Mesenchymal stem cell (in vitro differentiated cells and primary cell): ENCODE results near the gene MPHOSPH10.
"Not testable (repeated sequence)": the region's sequence is repeated elsewhere in the genome, so short reads cannot be mapped to it uniquely, and the experiment has no call there.

ENCODE experiments used
- DNase-seq: peaks from one replicate; pipeline ENCODE4 v3.0.0-alpha.2; 2013
- H2AFZ ChIP-seq: one replicate; pipeline ENCODE4 v1.6.1; 2013; ENCODE audit warnings: low read depth, mild to moderate bottlenecking, control low read depth, inconsistent platforms, low read length, moderate library complexity
- H2AK5ac ChIP-seq: 2 replicates; pipeline ENCODE4 v1.6.1; 2013; ENCODE audit warnings: low read length, moderate library complexity, mild to moderate bottlenecking, inconsistent platforms; ENCODE audit not compliant: severe bottlenecking
- H2BK120ac ChIP-seq: one replicate; pipeline ENCODE4 v1.6.1; 2013; ENCODE audit warnings: low read depth, mild to moderate bottlenecking, inconsistent platforms, low read length, moderate library complexity
- H2BK12ac ChIP-seq, 2 experiments: one replicate each; pipeline ENCODE4 v1.6.1; 2013; ENCODE audit warnings: inconsistent platforms in 2 of 2, low read length in 2 of 2, mild to moderate bottlenecking in 2 of 2, moderate library complexity in 2 of 2, control low read depth in 1 of 2
- H2BK15ac ChIP-seq: one replicate; pipeline ENCODE4 v1.6.1; 2013; ENCODE audit warnings: mild to moderate bottlenecking, low read depth, inconsistent platforms; ENCODE audit not compliant: poor library complexity, severe bottlenecking
- H2BK5ac ChIP-seq: 2 replicates; pipeline ENCODE4 v1.6.1; 2013; ENCODE audit warnings: low read depth, mild to moderate bottlenecking, low read length, control low read depth, inconsistent platforms; ENCODE audit not compliant: poor library complexity, severe bottlenecking
- H3K14ac ChIP-seq, 2 experiments: one replicate each; pipeline ENCODE4 v1.6.1; 2013; ENCODE audit warnings: inconsistent platforms in 2 of 2, low read length in 2 of 2, control low read depth in 1 of 2, mild to moderate bottlenecking in 1 of 2, moderate library complexity in 1 of 2
- H3K18ac ChIP-seq, 2 experiments: one replicate each; pipeline ENCODE4 v1.6.1; 2013; ENCODE audit warnings: inconsistent platforms in 2 of 2, low read length in 2 of 2, control low read depth in 1 of 2, low read depth in 1 of 2, mild to moderate bottlenecking in 1 of 2
- H3K23ac ChIP-seq, 2 experiments: one replicate each; pipeline ENCODE4 v1.6.1; 2013; ENCODE audit warnings: inconsistent platforms in 2 of 2, low read length in 2 of 2, mild to moderate bottlenecking in 2 of 2, moderate library complexity in 2 of 2, control low read depth in 1 of 2
- H3K27ac ChIP-seq: 2 replicates; pipeline ENCODE4 v1.5.1; 2013; ENCODE audit warnings: mild to moderate bottlenecking, moderate library complexity, low read length, control low read depth, inconsistent platforms; ENCODE audit not compliant: poor library complexity, severe bottlenecking
- H3K27me3 ChIP-seq, 2 experiments: 2 replicates each; pipeline versions ENCODE4 v1.6.1 to v1.7.0; 2013; ENCODE audit warnings: low read length in 2 of 2, mild to moderate bottlenecking in 2 of 2, moderate library complexity in 2 of 2, control low read depth in 1 of 2, inconsistent platforms in 1 of 2; ENCODE audit not compliant: control insufficient read depth in 1 of 2, insufficient read depth in 1 of 2
- H3K36me3 ChIP-seq, 2 experiments: 2 replicates each; pipeline versions ENCODE4 v1.6.1 to v1.7.0; 2013; ENCODE audit warnings: low read length in 2 of 2, control low read depth in 1 of 2, inconsistent platforms in 1 of 2, low read depth in 1 of 2, mild to moderate bottlenecking in 1 of 2; ENCODE audit not compliant: insufficient read depth in 2 of 2, control insufficient read depth in 1 of 2
- H3K4ac ChIP-seq, 2 experiments: one replicate each; pipeline ENCODE4 v1.6.1; 2013; ENCODE audit warnings: inconsistent platforms in 2 of 2, low read length in 2 of 2, mild to moderate bottlenecking in 2 of 2, moderate library complexity in 2 of 2, control low read depth in 1 of 2, low read depth in 1 of 2
- H3K4me1 ChIP-seq: 2 replicates; pipeline ENCODE4 v1.6.1; 2013; ENCODE audit warnings: low read depth, low read length, control low read depth; ENCODE audit not compliant: control insufficient read depth, insufficient read depth
- H3K4me2 ChIP-seq: 2 replicates; pipeline ENCODE4 v1.6.1; 2013; ENCODE audit warnings: low read length, mild to moderate bottlenecking, inconsistent platforms; ENCODE audit not compliant: poor library complexity, severe bottlenecking
- H3K4me3 ChIP-seq, 2 experiments: 2 replicates each; pipeline versions ENCODE4 v1.5.1 to v1.7.0; 2013; ENCODE audit warnings: low read length in 2 of 2, mild to moderate bottlenecking in 2 of 2, control low read depth in 1 of 2, low read depth in 1 of 2; ENCODE audit not compliant: insufficient read depth in 1 of 2
- H3K79me1 ChIP-seq: replicated peaks from 2 replicates; pipeline ENCODE4 v1.6.1; 2013; ENCODE audit warnings: mild to moderate bottlenecking, control low read depth, low read length, inconsistent platforms; ENCODE audit not compliant: poor library complexity, severe bottlenecking
- H3K9ac ChIP-seq: 2 replicates; pipeline ENCODE4 v1.7.0; 2013; ENCODE audit warnings: mild to moderate bottlenecking, low read length, moderate library complexity
- H3K9me3 ChIP-seq: 2 replicates; pipeline ENCODE4 v1.7.0; 2013; ENCODE audit warnings: mild to moderate bottlenecking, low read length; ENCODE audit not compliant: control insufficient read depth
- H4K8ac ChIP-seq: one replicate; pipeline ENCODE4 v1.6.1; 2013; ENCODE audit warnings: inconsistent platforms, mild to moderate bottlenecking, low read length, moderate library complexity
- H4K91ac ChIP-seq: one replicate; pipeline ENCODE4 v1.6.1; 2013; ENCODE audit warnings: mild to moderate bottlenecking, low read length, inconsistent platforms
- WGBS: methylation state at CpG from one replicate; pipeline ENCODE4 v1.1.7; 2013; ENCODE audit warnings: mixed read lengths; 5-methylcytosine and 5-hydroxymethylcytosine counted together

MPHOSPH10 gene

GRCh38 chr2:71083752-71084312, 46.6 kb upstream of the MPHOSPH10 start:
- DNase-seq, H3K4me2 ChIP-seq, H2BK5ac ChIP-seq, H2BK15ac ChIP-seq, H3K14ac ChIP-seq, H3K9me3 ChIP-seq, H3K79me1 ChIP-seq, H3K4ac ChIP-seq, H3K18ac ChIP-seq, H3K4me1 ChIP-seq, H3K23ac ChIP-seq, H2AFZ ChIP-seq, H2BK120ac ChIP-seq, H4K91ac ChIP-seq, H3K27ac ChIP-seq, H4K8ac ChIP-seq, H2BK12ac ChIP-seq, H2AK5ac ChIP-seq: not testable (repeated sequence)
- Histone ChIP-seq H3K36me3 (peaks cover 4 to 16% of the 10 kb centered on the region in 2 experiments), H3K9ac (peak overlapping the region; percentile 32), H3K27me3 (peaks cover 0 to 16% of the 10 kb centered on the region in 2 experiments), H3K4me3 (peak overlapping the region in 1 of 2 experiments; percentile 53)
- 92% methylated on average over 10 of the region's 13 CpGs for WGBS

- peaks cover 0 to 16% of the 10 kb centered on the region in 2 experiments for H3K27me3 ChIP-seq
- not testable (repeated sequence) for H3K18ac ChIP-seq, H2AFZ ChIP-seq, H3K4me2 ChIP-seq, H3K36me3 ChIP-seq, H2BK5ac ChIP-seq, H2BK15ac ChIP-seq, H3K9ac ChIP-seq, H3K9me3 ChIP-seq, H3K14ac ChIP-seq, H3K23ac ChIP-seq, H2BK12ac ChIP-seq, H2AK5ac ChIP-seq, DNase-seq, H3K4me1 ChIP-seq, H4K91ac ChIP-seq, H4K8ac ChIP-seq, H3K79me1 ChIP-seq, H3K4me3 ChIP-seq, H2BK120ac ChIP-seq, H3K27ac ChIP-seq, H3K4ac ChIP-seq
- 70% methylated on average over 6 of the region's 9 CpGs for WGBS
Observed at GRCh38 chr2:71085325-71086003, 45.0 kb upstream of the MPHOSPH10 start.

GRCh38 chr2:71089475-71089874, 41.0 kb upstream of the MPHOSPH10 start:
- H3K18ac ChIP-seq, H2BK12ac ChIP-seq, DNase-seq, H3K36me3 ChIP-seq, H3K4me2 ChIP-seq, H2BK15ac ChIP-seq, H3K4me1 ChIP-seq, H3K4ac ChIP-seq, H3K79me1 ChIP-seq, H4K8ac ChIP-seq, H3K9ac ChIP-seq, H3K14ac ChIP-seq, H2BK120ac ChIP-seq, H2AFZ ChIP-seq, H3K27ac ChIP-seq, H2AK5ac ChIP-seq, H4K91ac ChIP-seq, H3K23ac ChIP-seq, H3K9me3 ChIP-seq, H3K4me3 ChIP-seq, H2BK5ac ChIP-seq: not testable (repeated sequence)
- peaks cover 0 to 16% of the 10 kb centered on the region in 2 experiments for H3K27me3 ChIP-seq
- 86% methylated on average over 14 of the region's 14 CpGs for WGBS

- not testable (repeated sequence) for H4K91ac ChIP-seq, H2BK15ac ChIP-seq, H3K23ac ChIP-seq, H3K27ac ChIP-seq, H3K14ac ChIP-seq, H3K18ac ChIP-seq, H2AK5ac ChIP-seq, H3K36me3 ChIP-seq, H3K27me3 ChIP-seq, H3K9me3 ChIP-seq, H3K4me1 ChIP-seq, H3K4ac ChIP-seq, H3K9ac ChIP-seq, H2AFZ ChIP-seq, DNase-seq, H3K79me1 ChIP-seq, H2BK12ac ChIP-seq, H4K8ac ChIP-seq, H3K4me2 ChIP-seq, H2BK5ac ChIP-seq, H2BK120ac ChIP-seq, H3K4me3 ChIP-seq
- WGBS: 83% methylated on average over 7 of the region's 9 CpGs
Observed at GRCh38 chr2:71091808-71092207, 38.6 kb upstream of the MPHOSPH10 start.
